ENCODE data around the gene BAZ2A.

DNA sequence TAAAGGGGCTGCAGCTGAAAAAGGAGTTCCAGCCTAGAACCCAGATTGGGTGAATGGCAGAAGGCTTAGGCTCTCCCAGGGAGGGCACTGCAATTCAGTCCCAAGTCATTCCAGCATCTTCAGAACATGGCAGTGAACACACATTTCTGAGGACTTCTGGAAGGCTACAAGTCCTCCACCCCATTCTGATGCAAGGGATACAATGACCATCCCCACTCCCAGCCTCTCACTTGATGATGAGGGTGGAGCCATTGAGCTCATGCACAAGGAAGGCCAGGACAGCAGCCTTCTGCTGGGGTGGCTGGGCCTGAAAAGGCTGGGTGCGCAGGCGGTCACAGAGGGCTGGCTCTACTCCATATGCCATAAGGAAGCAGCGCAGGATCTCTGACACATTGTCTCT is 25.8 kb downstream of the BAZ2A start:
- TF ChIP-seq, protein P1, sequence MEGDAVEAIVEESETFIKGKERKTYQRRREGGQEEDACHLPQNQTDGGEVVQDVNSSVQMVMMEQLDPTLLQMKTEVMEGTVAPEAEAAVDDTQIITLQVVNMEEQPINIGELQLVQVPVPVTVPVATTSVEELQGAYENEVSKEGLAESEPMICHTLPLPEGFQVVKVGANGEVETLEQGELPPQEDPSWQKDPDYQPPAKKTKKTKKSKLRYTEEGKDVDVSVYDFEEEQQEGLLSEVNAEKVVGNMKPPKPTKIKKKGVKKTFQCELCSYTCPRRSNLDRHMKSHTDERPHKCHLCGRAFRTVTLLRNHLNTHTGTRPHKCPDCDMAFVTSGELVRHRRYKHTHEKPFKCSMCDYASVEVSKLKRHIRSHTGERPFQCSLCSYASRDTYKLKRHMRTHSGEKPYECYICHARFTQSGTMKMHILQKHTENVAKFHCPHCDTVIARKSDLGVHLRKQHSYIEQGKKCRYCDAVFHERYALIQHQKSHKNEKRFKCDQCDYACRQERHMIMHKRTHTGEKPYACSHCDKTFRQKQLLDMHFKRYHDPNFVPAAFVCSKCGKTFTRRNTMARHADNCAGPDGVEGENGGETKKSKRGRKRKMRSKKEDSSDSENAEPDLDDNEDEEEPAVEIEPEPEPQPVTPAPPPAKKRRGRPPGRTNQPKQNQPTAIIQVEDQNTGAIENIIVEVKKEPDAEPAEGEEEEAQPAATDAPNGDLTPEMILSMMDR (conservative IDR thresholded peaks at IDR 0.05 in 1 of 2, IDR thresholded peaks at IDR 0.05 in 1 of 2; ENCODE audit: extremely low read depth in 1 of 2, insufficient read depth in 1 of 2, low read depth in 1 of 2, low read length in 2 of 2), result no peak
- TF ChIP-seq EZH2 (IDR thresholded peaks at IDR 0.05; ENCODE audit: borderline replicate concordance, low read length), result no peak

Measured in mammary epithelial cell (primary cell).